ENCODE data around the gene CTDSPL. TPM values are rescaled to one million over a fixed set of nuclear protein-coding genes. Genes with fewer than 3 reads are reported as not detected.

The CTDSPL gene
- polyA plus RNA-seq, 1 of the 3 experiments (the other 2 are of a cell fraction), result 22.1 TPM

GRCh38 chr3:37916685-37917084 lies 55.0 kb downstream of the CTDSPL start:
- ChIA-PET POLR2A (interaction anchor here (0.5 kb wide), 1 partner anchor 60 kb away, joined by 3 read pairs; no protein-coding TSS in a partner anchor), CTCF (interaction anchor here (1.2 to 1.3 kb wide), 4 partner anchors 17 to 62 kb away, joined by 3 to 5 read pairs (median 4); no protein-coding TSS in a partner anchor)
- Histone ChIP-seq H3K9me3 (no peaks in the 10 kb centered on the region), H3K9ac (no peak overlapping the region), H3K36me3 (replicated peaks in 1 of 2; ENCODE audit: control insufficient read depth in 1 of 2, insufficient read depth in 2 of 2, low read length in 1 of 2) (peaks cover 6 to 10% of the 10 kb centered on the region in 2 experiments), H3K27me3 (ENCODE audit: insufficient read depth) (no peaks in the 10 kb centered on the region), H4K20me1 (ENCODE audit: insufficient read depth) (peaks cover 5% of the 10 kb centered on the region; the same call in 1 of the 2 replicates), H3F3A (replicated peaks; ENCODE audit: insufficient read depth) (no peaks in the 10 kb centered on the region), H3K4me3 (ENCODE audit: low read depth in 2 of 2, low read length in 1 of 2) (no peak overlapping the region), H2AFZ (ENCODE audit: low read depth) (no peak overlapping the region), H3K79me2 (ENCODE audit: insufficient read depth) (peaks cover 33% of the 10 kb centered on the region), H3K4me2 (no peak overlapping the region), H3K9me2 (no peaks in the 10 kb centered on the region), H3K27ac (ENCODE audit: low read depth in 2 of 2, low read length in 1 of 2) (no peak overlapping the region), H3K4me1 (ENCODE audit: control insufficient read depth in 1 of 2, insufficient read depth in 2 of 2, low read depth in 1 of 2, low read length in 1 of 2) (peaks cover 7 to 37% of the 10 kb centered on the region in 2 experiments; a peak in 3 of 4 replicates)
- WGBS (ENCODE audit: low lambda C conversion rate), result 93% methylated on average over 1 of the region's 1 CpG
- TF ChIP-seq NRF1 (IDR thresholded peaks at IDR 0.05; ENCODE audit: low read depth, low read length), result no peak
- no peak for TF ChIP-seq SIN3A (IDR thresholded peaks at IDR 0.05; ENCODE audit: borderline replicate concordance, low read depth, low read length)
- TF ChIP-seq TAF1 (IDR thresholded peaks at IDR 0.05; ENCODE audit: borderline replicate concordance, low read depth, low read length), result no peak
- no peak for TF ChIP-seq POLR2AphosphoS5 (IDR thresholded peaks at IDR 0.05; ENCODE audit: low read depth, low read length)
- no peak for TF ChIP-seq MAX (IDR thresholded peaks at IDR 0.05; ENCODE audit: low read depth)
- TF ChIP-seq, protein P1, sequence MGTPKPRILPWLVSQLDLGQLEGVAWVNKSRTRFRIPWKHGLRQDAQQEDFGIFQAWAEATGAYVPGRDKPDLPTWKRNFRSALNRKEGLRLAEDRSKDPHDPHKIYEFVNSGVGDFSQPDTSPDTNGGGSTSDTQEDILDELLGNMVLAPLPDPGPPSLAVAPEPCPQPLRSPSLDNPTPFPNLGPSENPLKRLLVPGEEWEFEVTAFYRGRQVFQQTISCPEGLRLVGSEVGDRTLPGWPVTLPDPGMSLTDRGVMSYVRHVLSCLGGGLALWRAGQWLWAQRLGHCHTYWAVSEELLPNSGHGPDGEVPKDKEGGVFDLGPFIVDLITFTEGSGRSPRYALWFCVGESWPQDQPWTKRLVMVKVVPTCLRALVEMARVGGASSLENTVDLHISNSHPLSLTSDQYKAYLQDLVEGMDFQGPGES (IDR thresholded peaks at IDR 0.05; ENCODE audit: low read depth, low read length), result no peak
- no peak for TF ChIP-seq MEF2A (IDR thresholded peaks at IDR 0.05; ENCODE audit: borderline replicate concordance, low read depth)
- TF ChIP-seq EP300 (IDR thresholded peaks at IDR 0.05; ENCODE audit: borderline replicate concordance in 1 of 2, low read depth in 1 of 2, low read length in 1 of 2), result no peak
- TF ChIP-seq RFX5 (IDR thresholded peaks at IDR 0.05; ENCODE audit: low read length), result no peak
- no peak for TF ChIP-seq NFIC (IDR thresholded peaks at IDR 0.05; ENCODE audit: borderline replicate concordance)
- no peak for TF ChIP-seq RXRA (IDR thresholded peaks at IDR 0.05; ENCODE audit: borderline replicate concordance, low read depth)
- TF ChIP-seq GABPA (IDR thresholded peaks at IDR 0.05; ENCODE audit: low read depth), result no peak
- TF ChIP-seq USF1 (IDR thresholded peaks at IDR 0.05; ENCODE audit: borderline replicate concordance, low read depth), result no peak
- TF ChIP-seq, protein P2, sequence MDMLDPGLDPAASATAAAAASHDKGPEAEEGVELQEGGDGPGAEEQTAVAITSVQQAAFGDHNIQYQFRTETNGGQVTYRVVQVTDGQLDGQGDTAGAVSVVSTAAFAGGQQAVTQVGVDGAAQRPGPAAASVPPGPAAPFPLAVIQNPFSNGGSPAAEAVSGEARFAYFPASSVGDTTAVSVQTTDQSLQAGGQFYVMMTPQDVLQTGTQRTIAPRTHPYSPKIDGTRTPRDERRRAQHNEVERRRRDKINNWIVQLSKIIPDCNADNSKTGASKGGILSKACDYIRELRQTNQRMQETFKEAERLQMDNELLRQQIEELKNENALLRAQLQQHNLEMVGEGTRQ (IDR thresholded peaks at IDR 0.05; ENCODE audit: borderline replicate concordance, low read depth, low read length), result no peak
- no peak for TF ChIP-seq ELF1 (IDR thresholded peaks at IDR 0.05)
- TF ChIP-seq CHD2 (IDR thresholded peaks at IDR 0.05; ENCODE audit: low read length, partially characterized antibody), result no peak
- TF ChIP-seq FOSL2 (IDR thresholded peaks at IDR 0.05; ENCODE audit: borderline replicate concordance, low read depth), result no peak
- TF ChIP-seq GATA2 (CRISPR knock-in tag; IDR thresholded peaks at IDR 0.05), result no peak
- no peak for TF ChIP-seq TCF12 (IDR thresholded peaks at IDR 0.05)
- no peak for TF ChIP-seq CTCF (IDR thresholded peaks at IDR 0.05)
- no peak for DNase-seq

Data from SK-N-SH (cell line).